GM18858 (cell line): ENCODE data around the gene PKP2.
"Not testable (repeated sequence)": the region's sequence is repeated elsewhere in the genome, so short reads cannot be mapped to it uniquely, and the experiment has no call there.

Experiments used
- ATAC-seq: cut with Tn5 transposase; IDR thresholded peaks from one replicate; pipeline ENCODE4 v1.9.1; 2021; ENCODE audit not compliant: unreplicated experiment

Gene PKP2

DNA sequence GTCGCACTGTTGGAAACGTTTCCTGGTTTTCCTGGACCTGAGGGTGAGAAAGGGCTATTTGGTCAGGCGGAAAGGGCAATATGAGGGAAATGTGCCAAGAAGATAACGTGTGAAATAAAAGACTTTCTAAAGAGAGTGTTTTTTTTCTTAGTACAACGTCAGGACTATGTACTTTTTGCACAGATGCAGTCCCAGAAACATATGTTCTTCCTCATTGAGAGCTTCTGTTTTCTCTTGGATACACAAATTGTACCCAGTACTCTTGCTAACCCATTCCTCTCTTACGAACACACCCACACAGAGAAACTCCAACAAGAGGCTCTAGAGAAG is 669 bp upstream of the PKP2 start:
- ATAC-seq, result no peak

DNA sequence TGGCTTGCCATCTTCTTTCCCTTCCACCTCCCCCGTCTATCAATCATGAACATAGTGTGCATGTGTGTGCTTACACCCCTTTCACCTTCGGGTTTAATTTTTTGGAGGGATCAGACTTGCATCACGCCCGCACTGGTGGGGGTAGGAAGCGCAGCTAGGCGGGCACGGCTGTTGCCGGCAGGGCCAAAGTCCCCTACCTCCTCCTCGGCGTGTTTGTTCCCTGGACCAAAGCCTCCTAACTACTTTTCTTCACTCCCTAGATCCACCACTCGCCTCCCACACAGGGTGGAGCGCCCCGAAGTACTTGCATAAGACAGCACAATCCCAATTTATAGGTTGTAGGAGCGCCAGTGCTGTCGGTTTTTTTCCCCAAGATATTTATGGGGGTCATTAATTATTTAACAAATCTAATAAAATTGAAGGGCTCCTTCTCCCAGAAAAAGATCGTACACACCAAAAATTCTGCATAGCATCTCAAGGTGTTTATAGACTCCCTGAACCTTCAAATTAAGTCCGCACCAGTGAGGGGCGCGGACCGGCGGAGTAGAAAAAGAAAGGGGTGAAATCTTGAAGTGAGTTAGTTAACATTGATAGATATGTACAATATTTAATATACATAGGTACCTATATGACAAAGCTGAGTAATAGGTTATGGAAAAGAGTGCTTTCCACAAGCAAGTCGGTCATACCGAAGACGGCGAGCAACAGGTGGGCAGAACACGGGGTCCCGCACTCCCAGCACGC is 717 bp downstream of the PKP2 start:
- no peak for ATAC-seq

DNA sequence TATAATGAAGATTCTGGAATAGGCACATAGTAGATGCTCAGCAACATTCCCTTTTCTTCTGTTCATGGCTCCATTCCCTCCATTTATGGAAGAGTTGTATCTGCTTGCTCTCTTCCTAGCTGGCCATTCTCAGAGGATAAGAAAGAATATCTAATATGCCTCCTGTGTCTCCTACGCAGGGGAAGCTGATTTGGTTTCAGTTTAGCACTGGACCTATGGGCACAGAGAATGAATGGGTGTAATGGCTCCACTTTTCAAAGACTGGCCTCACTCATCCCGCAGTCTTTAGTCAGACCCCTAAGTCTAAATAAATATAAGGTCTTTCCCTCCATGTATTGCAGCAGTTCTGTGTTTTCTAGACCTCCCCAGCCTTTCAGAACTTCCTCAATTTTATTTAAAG is 2.0 kb downstream of the PKP2 start:
- no peak for ATAC-seq

DNA sequence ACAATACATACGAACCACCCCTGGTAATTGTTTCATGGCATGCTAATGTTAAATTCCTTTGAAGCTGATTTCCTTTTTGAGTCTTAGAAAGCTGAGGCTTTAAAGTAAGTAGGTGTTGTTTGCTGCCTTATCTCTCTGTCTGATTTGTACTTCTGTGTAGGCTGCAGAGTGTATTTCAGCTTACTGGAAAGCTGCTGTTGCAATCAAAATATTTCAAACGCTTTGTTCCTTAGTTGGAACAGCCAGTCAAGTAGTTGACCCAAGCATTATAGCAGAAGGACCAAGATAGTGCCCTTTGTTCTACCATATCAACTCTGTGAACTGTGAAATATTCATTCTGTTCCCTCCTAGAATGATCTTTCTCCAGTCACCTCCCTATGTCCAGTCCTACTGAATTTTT is 3.1 kb downstream of the PKP2 start:
- ATAC-seq, result no peak

DNA sequence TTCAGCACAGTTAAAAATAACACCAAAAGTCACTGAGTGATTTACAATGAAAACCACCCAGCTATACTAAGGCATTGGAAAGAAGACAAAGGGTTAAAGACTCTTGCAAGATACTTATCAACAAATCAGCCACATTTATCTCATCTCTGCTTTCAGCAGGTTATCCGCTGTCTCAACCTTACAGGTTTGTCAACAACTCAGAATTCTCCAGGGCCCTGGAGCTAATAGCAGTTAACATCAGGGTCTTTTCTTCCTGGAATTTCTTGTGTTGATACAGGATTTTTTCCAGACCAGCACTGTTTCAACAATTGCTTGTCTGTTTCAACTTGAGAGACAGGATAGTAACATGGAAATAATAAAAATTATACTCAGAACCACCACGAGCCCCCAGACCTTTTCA is 3.5 kb downstream of the PKP2 start:
- no peak for ATAC-seq

DNA sequence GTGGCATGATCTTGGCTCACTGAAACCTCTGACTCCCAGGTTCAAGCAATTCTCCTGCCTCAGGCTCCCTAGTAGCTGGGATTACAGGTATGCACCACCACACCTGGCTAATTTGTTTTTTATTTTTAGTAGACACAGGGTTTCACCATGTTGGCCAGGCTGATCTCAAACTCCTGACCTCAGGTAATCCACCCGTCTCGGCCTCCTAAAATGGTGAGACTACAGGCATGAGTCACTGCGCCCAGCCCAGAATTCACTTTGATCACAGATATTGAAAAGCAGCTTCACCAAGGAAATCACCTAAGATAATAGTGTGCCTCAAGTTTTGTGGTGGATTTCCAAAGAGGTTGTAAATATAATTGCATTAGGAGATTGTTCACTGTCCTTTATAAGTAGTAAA is 4.2 kb downstream of the PKP2 start:
- not testable (repeated sequence) for ATAC-seq

DNA sequence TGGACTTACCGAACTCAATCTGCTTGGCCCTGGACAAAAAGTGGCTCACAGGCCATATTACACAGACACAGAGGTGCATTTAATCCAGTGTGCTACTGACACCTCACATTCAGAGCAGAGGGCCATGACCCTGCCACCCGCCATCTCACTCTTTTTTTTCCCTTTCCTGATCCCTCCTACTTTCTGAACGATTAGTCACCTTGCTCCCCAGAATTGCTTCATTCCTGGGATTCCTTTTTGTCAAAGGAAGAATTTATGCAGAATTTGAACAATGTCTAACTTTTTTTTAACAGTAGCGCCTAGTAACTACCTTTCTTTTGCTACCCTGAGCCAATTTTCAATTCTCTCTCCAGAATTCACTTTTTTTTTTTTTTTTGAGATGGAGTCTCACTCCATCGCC is 4.6 kb downstream of the PKP2 start:
- no peak for ATAC-seq

DNA sequence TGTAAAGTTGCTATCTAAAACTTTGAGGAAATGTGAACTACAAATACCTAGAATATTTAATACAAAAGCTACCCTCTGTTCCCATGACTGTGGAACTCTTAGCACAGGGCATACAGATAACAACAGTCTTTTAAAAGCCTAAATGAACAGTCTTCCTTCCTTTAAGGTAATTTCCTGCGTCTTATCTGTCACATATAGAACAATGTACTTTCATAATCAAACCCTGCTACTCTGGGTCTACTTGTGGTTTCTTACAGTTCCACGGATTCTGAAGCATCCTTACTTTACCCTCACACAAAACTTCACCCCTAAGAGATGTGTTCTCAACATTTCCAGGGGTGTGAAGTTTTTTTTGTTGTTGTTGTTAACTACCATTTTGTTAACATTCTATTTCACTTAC is 5.1 kb downstream of the PKP2 start:
- ATAC-seq, result no peak

DNA sequence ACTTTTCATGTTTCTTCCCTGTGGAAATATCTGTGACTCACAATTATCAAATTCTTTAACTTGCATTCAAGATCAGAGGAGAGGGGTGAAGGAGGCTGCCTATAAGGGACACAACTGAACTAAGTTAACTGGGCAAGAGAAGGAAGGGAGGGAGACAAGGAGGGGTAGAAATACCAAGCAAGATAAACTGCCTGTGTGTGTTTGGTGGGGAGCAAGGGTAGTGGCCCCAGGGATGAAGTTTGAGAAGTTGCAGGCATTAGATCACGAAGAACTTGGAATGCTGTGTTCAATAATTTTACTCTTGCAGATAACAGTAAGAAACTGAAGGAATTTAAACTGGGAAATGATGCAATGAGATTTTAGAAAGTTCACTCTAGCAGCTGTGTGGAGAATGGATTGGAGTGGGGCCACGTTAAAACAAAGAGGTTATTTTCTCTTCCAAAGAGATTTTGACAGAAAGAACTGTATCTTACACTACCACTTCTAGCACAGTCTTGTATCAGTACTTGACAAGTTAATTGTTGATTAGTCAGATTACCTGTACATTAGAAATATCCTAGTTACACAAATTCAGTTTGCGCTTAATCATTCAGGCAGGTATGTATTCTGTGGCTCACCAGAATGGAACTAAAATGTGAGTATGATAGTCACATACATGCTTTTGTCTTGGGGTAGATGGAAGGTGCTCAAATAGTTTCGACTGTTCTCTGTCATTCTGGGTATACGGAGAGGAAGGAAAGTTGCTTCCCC is 7.4 kb downstream of the PKP2 start:
- ATAC-seq, result no peak

DNA sequence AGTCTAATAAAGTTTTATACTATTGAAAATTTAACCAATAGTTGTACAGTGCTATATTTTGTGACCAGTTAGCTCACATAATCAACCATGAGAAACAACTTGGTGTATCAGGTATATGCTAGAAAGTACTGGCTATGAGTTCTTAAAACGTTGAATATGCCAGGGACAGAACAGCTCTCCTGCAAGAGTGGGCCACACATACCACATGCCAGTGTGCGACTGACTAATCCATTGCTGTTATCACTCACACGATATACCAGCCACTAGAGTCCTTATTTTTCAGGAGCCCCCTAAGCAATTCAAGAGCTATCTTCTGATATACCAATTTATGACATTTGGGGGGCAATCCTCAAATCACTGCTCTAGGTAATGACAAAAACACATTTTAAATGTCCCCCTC is 9.5 kb downstream of the PKP2 start:
- ATAC-seq, result no peak

DNA sequence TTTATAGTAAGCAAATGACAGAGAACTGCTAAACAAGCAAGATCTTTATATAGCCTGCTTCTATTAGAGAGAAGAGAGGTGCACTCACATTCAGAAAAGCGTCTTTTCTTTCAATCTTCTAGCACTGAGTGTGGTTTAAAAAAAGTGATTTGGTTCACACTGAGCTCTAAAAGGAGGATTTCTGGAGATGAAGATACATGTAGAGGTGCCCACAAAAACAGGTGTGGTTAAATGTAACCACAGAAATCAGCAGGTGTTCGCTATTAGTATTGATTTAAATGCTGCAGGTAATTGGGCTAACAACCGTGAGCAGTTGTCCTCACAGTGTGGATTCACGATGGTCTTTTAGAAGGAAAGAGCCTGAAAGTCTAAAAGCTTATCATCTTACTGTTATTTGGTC is 10.7 kb downstream of the PKP2 start:
- ATAC-seq, result no peak

DNA sequence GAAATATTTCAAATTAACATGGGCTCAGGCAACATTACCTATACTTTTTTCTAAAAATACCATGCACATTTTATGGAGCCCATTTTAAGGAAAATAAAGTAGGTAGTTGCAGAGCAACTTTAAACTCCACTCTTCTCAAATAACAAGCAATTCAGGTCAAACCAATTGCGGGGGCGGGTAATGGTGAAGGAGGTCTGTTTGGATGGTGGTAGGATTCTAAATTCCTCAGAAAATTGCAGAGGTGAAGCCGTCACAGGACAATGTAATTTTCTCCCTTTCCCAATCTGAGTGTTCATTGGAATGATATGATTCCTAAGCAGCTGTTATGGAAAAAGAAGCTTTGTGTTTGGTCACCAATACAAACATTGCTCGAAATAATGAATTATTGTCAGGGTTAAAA is 11.6 kb downstream of the PKP2 start:
- no peak for ATAC-seq

DNA sequence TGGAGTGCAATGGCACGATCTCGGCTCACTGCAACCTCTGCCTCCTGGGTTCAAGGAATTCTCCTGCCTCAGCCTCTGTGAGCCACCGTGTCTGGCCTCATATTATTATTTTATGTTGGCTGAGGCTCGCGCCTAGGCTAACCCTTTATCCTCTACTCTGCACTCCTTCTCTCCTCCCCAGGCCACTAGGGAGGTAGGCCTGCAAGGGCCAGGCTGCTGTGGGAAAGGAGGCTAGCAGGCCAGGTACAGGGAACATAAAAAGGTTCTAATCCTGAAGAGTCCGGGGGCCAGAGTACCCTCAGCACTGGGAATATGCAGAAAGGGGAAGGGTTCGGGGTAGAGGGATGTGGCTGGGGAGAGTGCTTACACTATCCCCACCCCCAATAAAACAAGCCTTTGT is 14.9 kb downstream of the PKP2 start:
- ATAC-seq, result no peak

DNA sequence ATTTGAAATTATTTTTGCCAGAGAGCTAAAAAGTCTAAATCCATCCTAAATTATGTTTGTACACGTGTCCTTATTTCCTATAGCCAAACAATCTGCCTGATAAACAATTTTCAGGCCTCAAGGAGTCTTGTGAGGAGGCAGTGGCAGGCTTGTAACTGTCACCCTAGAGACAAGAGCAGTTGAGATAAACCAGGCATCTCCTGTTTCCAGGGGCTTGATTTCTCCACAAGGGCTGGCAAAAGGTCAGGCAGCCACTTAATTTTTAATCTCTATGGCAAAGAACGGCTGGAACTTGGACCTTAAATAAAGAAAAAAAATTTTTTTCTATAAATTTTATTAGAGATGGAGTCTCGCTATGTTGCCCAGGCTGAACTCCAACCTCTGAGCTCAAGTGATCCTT is 15.5 kb downstream of the PKP2 start:
- no peak for ATAC-seq

DNA sequence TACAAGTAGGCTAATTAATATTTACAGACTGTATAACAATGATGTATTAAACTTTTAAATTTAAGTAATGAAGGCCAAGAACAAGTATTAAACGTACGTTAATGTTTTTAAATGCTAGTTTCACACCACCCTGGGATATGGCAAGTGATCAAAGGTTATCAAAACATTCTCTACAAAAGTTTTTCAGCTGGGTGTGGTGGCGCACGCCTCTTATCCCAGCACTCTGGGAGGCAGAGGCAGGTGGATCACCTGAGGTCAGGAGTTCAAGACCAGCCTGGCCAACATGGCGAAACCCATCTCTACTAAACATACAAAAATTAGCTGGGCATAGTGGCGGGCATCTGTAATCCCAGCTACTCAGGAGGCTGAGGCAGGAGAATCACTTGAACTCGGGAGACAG is 17.5 kb downstream of the PKP2 start:
- ATAC-seq, result not testable (repeated sequence)

DNA sequence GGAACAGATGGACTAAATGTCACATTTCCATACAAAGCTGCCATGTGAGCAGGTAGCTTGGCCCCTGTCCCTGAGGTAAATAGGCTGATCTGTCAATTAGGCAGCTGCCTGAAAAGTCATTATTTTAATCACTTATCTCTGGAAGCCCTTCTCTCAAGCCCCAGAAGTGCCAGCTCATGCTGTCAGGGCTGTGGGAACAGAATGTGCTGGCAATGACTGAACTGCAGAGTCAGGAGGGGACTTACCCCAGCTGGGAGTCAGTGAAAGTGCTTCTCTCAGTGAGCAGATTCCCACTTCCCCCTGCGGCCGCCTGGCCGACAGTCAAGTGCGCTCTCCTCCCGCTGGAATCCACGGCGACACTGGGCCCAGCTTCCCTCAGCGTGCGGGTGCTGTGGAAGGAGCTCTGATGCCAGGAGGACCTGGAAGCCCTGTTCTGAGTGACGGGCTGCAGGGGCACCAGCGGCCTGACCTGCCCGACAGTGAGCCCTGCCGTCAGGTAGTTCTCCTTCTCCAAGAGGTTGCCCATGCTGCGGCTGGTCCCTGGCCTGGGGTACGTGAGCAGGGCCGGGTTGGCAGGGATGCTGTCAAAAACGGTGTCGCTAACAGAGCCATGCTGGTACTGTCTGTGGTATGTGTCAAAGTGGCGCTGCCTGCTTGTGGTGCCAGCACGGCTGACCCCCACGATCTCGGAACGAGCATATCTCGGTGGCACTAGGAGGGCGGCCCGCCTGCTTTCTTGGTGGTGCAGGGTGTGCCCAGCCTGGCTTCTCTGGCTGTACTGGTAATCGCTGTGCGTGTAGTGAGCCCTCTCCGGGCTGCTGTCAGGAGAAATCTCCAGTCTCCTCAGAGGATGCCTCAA is 18.7 kb downstream of the PKP2 start:
- ATAC-seq, result no peak

DNA sequence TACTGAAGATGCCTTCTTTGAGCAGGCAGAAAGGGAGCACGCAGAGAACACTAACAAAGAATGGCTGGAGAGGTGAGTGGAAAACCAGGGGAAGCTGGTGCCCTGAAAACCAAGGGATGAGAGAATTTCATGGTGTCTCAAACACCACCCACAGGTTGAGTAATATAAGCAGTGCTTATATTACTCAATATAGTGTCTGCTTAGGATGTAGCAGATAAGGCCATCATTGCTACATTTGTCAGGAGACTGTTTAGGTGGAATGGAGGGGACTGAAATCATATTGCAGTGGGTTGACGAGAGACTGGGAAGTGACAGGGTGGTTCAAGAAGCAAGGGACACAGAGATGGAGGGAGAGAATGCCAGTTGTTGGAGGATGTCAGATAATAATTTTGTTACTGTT is 20.6 kb downstream of the PKP2 start:
- ATAC-seq, result no peak

DNA sequence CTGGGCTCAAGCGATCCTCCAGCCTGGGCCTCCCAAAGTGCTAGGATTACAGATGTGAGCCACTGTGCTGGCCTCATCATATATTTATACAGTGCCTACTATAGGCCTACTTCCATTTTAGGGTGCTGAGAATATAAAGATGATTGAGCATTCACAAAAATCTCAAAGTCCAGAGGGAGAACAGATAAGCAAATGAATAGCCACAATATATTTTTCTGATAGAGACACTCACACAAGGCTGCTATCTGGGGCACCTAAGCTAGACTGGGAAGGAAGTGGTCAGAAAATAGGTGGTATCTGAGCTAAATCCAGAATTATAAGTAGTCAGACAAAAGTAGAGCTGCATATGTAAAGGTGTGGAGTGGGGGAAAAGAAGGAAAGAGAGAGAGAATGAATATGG is 21.6 kb downstream of the PKP2 start:
- ATAC-seq, result no peak

DNA sequence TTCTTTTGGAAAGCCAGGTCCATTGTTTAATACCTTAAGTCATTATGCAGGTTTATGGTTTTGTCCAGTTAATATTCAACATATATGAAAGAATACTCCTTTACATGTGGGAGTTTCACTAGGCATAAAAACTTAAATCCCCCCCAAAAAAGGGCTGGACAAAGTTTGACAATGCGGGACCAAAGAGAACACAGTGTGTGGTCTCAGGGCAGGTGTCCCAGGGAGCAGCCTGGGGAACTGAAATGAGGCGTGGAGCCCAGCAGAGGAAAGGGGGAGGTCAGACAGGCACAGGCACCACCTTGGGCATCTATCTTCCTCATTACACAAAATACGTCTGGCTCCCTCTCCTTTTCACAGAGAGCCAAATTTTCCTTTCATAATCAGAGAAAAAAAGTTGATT is 22.5 kb downstream of the PKP2 start:
- no peak for ATAC-seq

DNA sequence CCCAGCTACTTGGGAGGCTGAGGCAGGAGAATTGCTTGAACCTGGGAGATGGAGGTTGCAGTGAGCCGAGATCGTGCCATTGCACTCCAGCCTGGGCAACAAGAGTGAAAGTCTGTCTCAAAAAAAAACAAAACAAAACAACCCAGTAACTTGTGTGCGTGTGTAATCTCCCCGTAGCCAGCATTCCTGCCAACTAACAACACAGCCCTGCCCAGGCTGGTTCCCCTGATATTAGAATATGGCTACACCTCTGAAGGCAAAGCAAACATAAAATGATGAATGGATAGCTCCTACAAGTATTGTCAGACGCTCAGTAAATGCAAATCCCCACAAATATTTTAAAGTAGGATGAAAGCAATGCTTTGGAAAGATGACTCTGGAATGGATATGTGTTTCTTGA is 24.2 kb downstream of the PKP2 start:
- ATAC-seq, result not testable (repeated sequence)

DNA sequence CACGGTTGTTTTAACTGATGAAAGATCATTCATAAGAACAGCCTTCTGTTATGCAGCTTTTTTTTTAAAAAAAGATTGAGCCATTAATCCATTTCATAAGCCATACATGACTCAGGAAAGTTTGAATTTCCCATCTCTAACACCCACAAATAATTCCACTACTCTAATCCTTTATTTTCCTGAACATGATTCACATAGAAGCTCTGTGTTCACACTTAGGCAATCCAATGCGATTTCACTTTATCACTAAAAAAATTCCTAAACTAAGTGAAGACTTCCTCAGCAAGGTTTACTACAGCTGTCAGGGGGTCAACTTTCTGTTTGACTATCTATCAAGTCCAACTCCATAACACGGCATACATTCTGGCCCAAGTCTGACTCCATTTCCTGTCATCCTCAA is 25.9 kb downstream of the PKP2 start:
- ATAC-seq, result no peak

DNA sequence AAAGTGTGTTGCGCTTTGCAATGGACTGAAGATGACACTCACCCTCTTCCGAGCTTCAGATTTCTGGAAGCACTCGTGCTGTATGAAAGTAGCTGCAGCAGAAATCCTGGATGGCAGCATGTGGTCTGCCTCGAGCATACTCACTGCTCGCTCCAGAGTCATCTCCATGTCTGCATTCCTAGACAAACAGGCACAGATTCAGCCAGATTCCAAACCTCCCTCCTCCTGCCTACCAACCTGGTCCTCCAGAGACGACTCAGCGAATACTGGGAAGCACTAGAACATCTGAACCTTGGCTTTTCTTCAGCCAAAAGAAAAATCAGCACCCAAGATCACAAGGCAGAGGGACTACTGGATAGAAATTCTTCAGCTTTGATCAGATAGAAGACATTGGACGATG is 27.7 kb downstream of the PKP2 start:
- no peak for ATAC-seq
